ENCODE data around the gene PCDHGC4. TPM values are rescaled to one million over a fixed set of nuclear protein-coding genes. Genes with fewer than 3 reads are reported as not detected.

Gene PCDHGC4
- total RNA-seq, 1 experiment from 2014 or later = 4.3 TPM

GRCh38 chr5:141440341-141440740 lies 44.5 kb upstream of the PCDHGC4 start:
- H2AFZ ChIP-seq (ENCODE audit: low read length) = no peak overlapping the region
- H3K79me1 ChIP-seq (ENCODE audit: insufficient read depth, low read depth, low read length, poor library complexity, severe bottlenecking) = no peaks in the 10 kb centered on the region
- Mint-ChIP-seq H3K36me3 (ENCODE audit: insufficient read depth in 1 of 3, low read depth in 3 of 3) (peaks cover 5 to 13% (median 10%) of the 10 kb centered on the region in 3 experiments; a peak in 6 of 7 replicates), H3K9me3 (peaks cover 11 to 14% of the 10 kb centered on the region in 2 experiments; a peak in 3 of 5 replicates), H3K27me3 (ENCODE audit: low read depth) (no peaks in the 10 kb centered on the region), H3K4me3 (no peak overlapping the region), H3K4me1 (peaks cover 5 to 9% of the 10 kb centered on the region in 2 experiments; a peak in 3 of 4 replicates), H3K27ac (no peak overlapping the region)
- H3K4ac ChIP-seq (ENCODE audit: low read depth, low read length) = no peak overlapping the region
- TF ChIP-seq CTCF (conservative IDR thresholded peaks at IDR 0.05) = no peak
- no peaks in the 10 kb centered on the region for H4K20me1 ChIP-seq (ENCODE audit: control insufficient read depth, insufficient read depth, insufficient read length)
- no peaks in the 10 kb centered on the region for H3K79me2 ChIP-seq (ENCODE audit: insufficient read depth, low read length)
- H3K56ac ChIP-seq (ENCODE audit: insufficient read length, low read depth, low read length) = no peak overlapping the region
- H2BK20ac ChIP-seq (ENCODE audit: low read depth, low read length, poor library complexity, severe bottlenecking) = no peak overlapping the region
- H3K4me2 ChIP-seq (ENCODE audit: insufficient read depth, insufficient read length, low read length) = no peak overlapping the region
- H2AK5ac ChIP-seq (ENCODE audit: insufficient read length, low read length) = no peak overlapping the region
- H4K8ac ChIP-seq (replicated peaks; ENCODE audit: insufficient read length, low read depth, low read length) = no peak overlapping the region
- no peak overlapping the region for H4K5ac ChIP-seq (ENCODE audit: insufficient read length, low read depth, low read length)
- H3K27me3 ChIP-seq (ENCODE audit: insufficient read depth, low read length) = no peaks in the 10 kb centered on the region
- H3K9me3 ChIP-seq (ENCODE audit: control insufficient read depth, low read depth, low read length) = no peaks in the 10 kb centered on the region
- H3K14ac ChIP-seq (ENCODE audit: insufficient read depth, low read length) = no peak overlapping the region
- peaks cover 2% of the 10 kb centered on the region; the same call in 1 of the 2 replicates for H3K4me1 ChIP-seq (ENCODE audit: insufficient read depth, low read length)
- H2BK120ac ChIP-seq (ENCODE audit: low read depth, low read length, poor library complexity, severe bottlenecking) = no peak overlapping the region
- H2BK12ac ChIP-seq (ENCODE audit: insufficient read length, low read depth, low read length) = no peak overlapping the region
- H3K23ac ChIP-seq (ENCODE audit: insufficient read length, low read depth, low read length) = no peak overlapping the region
- no peak overlapping the region for H3K18ac ChIP-seq (ENCODE audit: insufficient read length, low read depth, low read length)
- no peaks in the 10 kb centered on the region for H3K23me2 ChIP-seq (ENCODE audit: insufficient read length, low read depth, low read length, poor library complexity, severe bottlenecking)
- no peak overlapping the region for H2BK15ac ChIP-seq (ENCODE audit: low read depth, low read length)
- no CpG with 5 or more reads among the region's 9 CpGs for WGBS (ENCODE audit: extremely low coverage, insufficient read length, low lambda C conversion rate)
- no peak overlapping the region for H4K91ac ChIP-seq (ENCODE audit: insufficient read length, low read depth, low read length)
- no peak for DNase-seq
- no peak overlapping the region for H2BK5ac ChIP-seq (ENCODE audit: insufficient read length, low read length)
- H3K27ac ChIP-seq (ENCODE audit: insufficient read length, low read depth, low read length) = no peak overlapping the region
- no peak overlapping the region for H3T11ph ChIP-seq (ENCODE audit: low read length)
- no peak overlapping the region for H3K9ac ChIP-seq (ENCODE audit: extremely low read depth, insufficient read length, low read length)
